HG03571 (cell line): ENCODE results near the gene USP6NL.

ENCODE experiments used
- ATAC-seq: cut with Tn5 transposase; IDR thresholded peaks from one replicate; pipeline ENCODE4 v1.9.1; 2021; ENCODE audit not compliant: unreplicated experiment

The USP6NL gene

DNA sequence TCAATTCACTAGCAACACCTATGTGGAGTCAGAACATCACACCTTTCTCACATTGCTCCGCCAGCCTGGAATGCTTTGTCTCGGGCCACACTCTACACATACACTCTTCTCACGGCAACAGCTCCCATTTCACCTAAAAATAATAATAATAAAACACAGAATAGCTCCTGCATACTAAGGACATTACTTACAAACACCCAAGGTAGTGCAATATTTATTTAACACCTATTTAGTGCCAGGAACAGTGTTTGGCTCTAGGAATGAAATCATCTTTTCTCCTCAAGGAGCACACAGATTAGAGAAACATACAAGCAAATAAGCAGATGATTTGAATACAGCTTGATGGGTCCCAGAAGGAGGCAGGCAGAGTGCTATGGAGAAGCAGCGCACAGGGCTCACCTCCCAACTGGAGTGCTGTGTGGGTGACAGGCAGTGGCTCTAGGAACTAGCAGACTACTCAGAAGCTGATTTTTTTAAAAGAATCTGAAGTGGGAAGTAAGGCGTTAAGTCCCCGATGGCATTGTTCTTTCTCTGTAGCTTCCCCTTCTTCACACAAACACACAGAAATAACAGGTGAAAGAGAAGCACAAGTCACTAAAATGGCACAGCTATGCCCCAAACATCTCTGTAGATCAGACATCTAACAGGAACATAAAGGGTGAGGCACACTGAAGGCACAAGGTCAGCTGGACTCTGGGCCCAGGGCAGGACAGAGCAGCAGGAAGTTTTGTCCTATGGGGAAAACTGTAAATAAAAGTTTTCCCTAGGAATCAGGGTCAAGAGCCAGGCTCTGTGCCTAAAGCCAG lies 16.7 kb downstream of the USP6NL start:
- no peak for ATAC-seq

DNA sequence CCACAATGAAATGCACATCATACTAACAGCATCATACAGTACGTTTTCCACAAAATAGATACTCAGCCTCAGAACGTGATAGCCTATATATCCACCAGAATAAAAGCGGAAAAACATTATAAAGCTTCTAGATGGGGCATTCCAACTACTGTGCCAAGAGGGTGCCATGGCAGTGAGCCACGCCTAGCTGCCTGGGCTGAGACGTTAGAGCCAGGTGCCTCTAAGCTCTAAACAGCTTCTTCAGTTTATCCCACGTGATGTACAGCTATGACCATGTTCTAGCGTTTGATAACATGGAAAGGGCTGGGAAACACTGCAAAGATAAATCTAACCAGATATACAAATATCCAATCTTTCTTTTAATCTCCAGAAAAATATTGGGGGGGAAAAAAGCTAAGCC lies 17.8 kb downstream of the USP6NL start:
- no peak for ATAC-seq

DNA sequence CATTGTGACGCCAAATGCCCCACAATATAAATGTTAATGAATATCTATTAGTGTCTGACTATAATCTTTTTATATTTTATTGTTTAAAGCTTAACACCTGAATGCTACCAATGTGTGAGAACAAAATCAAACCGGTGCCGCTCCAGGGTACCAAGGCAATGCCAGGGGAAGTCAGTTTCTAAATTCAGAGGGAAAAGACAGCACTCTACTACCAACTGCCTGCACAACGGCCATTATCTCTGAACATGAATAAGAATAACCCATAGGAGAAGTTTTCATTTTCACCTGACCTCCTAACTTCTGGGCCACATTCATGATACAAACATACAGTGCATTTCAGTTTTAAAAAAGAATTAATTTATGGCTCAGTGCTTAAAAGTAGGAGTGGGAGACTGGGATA lies 21.7 kb downstream of the USP6NL start:
- ATAC-seq: no peak

DNA sequence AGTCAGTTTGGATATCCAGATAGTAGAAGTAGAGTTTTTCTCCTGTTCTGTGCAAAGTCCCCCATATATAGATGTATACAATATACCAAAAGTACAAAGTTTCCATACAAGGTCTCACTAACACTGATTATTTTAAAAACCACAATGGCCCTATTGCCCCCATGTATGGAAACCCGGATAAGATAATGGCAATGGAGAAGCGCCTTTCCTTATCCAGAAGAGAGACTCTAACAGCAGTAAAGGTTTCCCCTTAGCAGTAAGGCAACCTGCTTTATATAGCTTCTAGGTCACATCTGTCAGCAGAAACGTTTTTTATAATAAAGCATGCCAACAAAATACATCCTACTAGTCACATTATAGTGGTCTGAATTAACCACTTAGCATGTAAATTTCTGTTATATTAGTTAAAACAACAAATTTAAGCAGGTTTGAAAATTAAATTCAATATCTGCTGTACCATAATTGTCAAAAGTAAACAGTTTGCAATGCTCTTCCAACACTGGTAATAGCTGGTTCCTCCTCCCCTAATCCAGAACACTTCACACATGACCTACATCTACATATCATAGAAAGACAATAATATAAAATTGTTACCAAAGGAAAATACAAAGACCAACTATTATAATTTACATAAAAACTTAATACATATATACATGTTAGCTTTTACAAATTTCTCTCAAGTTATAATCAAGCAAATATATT lies 22.4 kb downstream of the USP6NL start:
- no peak for ATAC-seq

DNA sequence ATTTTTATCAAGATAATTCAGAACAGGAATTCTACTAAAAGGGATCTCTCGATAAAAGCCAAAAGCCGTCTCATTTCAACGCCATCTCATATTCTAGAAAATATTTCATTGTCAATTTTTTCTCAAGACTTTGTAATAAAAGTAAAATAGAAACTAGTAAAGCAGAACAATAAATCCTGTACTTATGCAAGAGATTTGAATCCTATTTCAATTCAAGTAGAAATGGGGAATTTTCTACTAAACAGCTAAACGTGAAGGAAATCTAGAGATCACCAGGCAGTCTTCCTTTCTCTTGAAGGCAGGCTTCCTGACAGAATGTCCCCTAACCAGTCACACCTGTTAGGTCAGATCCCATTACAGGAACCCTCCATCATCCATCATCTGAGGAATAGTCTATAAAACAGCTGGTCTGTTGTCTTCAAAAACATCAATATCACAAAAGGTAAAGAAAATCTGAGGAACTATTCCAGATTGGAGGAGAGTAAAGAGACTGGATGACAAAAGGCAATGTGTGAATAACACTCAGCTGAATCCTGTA lies 23.7 kb downstream of the USP6NL start:
- ATAC-seq: no peak

DNA sequence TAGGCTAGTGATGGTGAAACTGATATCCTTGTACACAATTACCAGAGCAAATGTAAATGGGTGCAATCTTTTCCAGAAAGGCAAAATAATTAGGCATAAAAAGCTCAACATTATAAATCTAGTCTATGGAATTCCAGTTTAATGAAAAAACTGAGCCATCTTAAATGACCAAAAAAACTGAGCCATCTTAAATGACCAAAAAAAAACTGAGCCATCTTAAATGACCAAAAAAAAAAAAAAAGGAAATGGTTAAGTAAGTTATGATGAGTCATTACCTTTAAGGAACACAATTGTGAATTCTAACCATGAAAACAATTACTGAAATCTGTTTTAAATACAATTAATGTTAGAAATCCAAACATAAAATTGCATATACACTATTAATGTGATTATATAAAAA lies 25.3 kb downstream of the USP6NL start:
- ATAC-seq: no peak

DNA sequence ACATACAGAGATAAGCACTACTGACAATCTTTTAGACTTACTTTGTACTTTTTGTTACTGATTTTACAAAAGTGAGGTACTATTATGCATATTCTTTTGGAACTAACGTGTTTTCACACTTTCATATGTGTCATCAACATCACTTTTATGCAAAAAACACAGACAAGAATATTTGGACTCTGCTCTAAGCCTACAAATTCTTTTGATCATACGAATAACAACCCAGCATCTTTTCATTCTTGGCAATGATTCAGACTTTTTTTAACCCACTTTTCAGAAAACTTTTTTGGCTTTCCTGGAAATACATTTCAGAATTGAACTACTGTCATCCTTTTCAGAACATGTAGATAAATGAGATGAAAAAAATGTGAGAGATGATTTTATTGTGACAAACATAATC lies 30.2 kb downstream of the USP6NL start:
- no peak for ATAC-seq

DNA sequence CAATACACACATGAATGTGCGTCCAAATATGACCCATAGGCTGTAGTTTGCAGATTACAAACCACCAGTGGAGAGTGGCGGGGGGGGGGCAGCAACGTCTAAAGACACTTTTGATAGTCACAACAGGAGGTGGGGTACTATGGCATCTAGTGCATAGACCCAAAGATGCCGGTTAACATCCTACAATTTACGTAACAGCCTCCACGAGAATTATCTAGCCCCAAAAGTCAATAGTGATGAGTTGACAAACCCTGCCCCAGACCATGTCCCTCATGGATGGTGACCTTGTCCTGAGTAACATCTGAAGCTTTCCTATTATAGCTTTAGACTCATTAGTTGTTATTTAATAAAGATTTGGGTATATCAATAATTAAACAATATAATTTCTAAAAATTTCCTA lies 31.6 kb downstream of the USP6NL start:
- ATAC-seq: no peak

DNA sequence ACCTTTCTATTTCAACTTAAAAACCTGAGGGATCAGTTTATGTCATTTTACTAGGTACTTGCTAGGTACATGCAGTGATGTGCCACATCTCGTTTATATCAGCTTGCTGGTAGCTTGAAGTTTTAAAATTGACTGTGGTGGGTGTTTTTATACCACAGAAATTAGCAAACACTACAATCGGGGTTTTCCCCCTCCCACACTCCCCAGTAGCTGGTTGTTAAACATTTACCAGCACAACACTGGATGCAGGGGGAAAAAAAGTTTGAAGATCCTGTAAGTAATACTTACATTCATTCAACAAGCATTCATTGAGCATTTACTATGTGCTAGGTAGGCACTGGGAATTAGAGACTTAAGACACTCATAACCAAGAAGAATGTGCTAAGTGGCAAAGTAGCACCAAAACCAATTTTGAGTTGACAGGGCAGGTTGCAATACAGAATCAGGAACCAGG lies 32.6 kb downstream of the USP6NL start:
- peak; percentile 68 for ATAC-seq

DNA sequence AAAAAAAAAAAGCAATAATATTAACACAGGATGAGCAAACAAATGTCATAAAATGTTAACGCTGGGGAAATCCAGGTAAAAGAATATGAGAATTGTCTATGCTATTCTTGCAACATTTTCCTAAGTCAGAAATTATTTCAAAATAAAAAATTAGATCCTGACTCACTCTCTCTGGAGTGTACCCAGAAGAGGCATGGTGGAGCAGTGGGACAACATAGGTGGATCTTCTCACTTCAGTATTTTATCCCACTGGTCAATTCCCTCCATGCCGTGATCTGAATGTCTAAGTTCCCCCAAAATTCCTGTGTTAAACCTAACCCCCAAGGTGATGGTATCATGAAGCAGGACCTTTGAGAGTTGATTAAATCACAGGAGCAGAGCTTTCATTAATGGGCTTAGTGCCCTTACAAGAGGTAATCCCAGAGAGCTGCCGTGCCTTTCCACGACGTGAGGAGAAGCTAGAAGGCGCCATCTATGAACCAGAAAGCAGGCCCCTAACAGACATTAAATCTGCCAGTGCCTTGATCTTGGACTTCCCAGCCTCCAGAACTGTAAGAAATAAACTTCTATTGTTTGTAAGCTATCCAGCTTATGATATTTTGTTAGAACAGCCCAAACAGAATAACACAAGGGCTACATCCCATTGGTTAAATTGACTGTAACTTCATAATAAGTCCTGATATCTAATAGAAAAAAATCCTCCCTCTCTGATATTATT lies 35.2 kb downstream of the USP6NL start:
- no peak for ATAC-seq

DNA sequence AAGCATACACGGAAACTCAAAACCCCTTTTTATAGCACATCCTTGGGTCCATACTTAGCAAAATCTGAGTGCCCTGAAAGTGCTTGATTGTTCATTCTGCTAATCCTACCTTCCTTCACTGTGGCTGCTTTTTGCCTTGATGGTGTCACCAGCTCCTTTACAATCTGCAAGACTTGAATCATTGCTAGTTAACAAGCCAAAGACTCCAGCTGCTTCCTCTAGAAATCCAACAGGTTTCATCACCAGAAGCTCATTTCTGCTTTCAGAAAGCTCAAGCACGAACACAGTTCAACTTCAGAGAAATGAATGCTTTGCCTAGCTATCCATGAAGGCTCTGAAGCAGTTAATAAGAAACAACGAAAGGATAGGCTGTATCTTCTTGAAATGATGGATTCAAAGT lies 38.0 kb downstream of the USP6NL start:
- ATAC-seq: peak; percentile 53

DNA sequence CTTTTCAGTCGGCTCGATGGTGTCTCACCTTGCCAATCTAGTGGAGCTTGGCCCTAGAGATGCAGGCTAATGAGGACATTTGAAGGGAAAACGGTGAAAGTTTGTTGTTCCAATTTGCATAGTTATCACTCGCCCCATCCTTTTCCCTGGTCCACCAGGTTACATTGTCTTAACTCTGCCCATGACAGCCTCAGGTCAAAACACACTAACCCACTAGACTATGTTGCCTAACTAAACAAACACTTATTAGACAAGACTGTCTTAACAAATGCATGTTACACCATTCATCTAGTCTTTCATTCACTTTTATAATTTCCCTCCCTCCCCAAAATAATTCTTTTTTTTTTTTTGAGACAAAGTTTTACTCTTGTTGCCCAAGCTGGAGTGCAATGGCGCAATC lies 40.7 kb downstream of the USP6NL start:
- no peak for ATAC-seq

DNA sequence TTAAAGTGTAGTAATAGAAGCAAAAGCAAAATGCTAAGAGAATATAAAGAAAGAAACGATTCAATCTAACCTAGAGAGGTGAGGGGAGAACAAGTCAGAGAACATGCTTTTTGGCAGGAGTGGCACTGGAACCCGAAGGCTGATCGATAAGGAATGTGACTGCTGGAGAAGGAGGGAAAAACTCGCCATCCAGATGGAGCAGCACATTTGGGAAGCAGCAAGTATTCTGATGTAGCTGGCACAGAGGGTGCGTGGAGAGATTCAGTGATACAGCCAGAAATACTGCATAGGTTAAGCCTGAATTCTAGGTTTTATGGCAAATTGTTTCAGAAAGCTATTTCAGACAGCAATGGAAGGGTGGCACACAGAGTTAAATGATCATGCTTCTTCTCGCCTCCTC lies 42.0 kb downstream of the USP6NL start:
- no peak for ATAC-seq

DNA sequence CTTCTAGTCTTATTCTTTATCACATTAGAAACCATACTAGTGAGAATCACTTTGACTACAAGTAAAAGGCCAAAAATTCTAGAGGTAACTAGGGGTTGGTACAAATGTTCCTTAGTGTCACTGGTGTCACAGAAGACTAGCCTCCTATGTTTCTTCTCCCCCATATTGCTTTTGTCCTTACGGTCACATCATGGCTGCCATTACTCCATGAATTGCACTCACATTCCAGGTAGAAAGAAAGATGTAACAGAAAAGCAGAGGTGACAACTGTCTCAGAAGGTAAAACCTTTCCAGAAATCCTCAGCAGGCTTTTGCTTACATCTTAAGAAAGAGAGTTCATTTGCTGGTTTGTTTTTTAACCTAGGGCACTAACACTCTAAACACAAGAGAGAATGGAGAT lies 42.9 kb downstream of the USP6NL start:
- ATAC-seq: no peak

DNA sequence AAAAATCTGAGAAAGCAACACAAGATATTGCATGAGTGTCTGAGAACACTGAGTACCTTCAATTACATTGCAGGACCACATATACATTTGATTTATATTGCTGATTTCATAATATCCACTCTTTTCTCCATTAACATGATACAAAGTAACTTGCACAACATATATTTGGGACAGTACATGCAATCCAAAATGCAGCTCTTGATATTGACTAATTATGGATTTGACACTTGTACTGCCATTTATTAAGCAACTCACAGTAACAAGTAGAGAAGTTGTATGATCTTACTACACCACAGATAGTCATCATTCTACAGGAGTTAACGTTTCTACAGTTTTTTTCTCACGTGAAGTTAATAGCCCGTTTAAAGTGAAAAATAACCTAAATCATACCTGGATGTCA lies 46.7 kb downstream of the USP6NL start:
- ATAC-seq: no peak

DNA sequence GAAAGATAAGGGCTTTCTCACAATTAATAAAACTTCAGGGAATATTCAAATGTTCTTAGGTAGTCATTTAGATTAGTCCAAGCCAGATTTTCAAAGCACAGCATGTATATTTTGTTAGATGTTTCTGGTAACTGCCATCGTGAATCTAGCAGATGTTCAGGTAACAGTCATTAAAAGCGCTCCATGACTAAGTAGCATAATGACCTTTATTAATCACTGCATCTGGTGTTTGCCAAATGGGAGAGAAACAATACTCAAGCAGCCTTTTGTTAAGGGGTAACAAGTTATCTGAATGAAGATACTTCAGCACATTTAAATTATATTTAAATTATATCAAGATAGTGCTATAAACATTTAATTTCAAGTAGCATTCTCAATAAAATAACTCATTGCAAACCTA lies 47.5 kb downstream of the USP6NL start:
- no peak for ATAC-seq

DNA sequence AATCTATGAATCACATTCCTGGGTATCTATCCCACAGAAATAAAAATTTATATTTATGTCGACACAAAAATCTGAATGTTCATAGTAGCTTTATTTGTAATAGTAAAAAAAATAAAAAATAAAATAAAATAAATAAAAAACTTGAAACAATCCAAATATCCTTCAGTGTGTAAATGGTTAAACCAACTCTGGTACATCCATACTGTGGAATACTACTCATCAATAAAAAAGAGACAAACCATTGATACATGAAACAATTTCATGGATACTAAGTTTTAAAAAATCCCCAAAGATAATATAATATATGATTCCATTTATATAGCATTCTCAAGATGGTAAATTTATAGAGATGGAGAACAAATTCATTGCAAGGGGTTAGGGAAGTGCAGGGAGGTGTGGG lies 48.6 kb downstream of the USP6NL start:
- ATAC-seq: no peak

DNA sequence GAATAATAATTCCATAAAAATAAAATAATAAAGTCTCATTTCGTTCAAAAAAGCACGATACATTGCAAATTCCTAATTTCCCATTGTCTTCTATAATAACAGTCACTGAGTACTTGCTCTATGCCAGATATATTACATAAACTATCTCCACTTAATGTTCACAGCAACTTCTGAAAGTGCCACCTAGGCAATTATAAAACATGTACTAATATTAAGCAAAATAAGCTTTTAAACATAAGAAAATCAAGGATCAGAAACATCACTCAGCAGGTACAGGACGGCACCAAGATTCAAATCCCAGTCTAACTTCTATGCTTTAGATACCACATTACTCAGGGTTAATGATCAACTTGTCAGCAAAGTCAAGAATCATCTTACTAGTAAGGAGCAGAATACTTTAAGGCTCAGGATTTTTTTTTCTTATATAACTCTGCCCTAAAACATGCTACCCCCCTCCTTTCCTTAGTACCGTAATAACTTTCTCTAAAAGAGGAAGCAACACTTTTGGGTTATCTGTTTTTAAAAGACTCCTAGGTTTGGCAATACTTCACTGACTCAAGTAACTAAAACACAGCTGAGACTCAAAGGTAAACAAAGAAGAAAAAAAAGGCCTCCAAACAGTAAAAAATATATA lies 51.3 kb downstream of the USP6NL start:
- peak; percentile 76 for ATAC-seq

DNA sequence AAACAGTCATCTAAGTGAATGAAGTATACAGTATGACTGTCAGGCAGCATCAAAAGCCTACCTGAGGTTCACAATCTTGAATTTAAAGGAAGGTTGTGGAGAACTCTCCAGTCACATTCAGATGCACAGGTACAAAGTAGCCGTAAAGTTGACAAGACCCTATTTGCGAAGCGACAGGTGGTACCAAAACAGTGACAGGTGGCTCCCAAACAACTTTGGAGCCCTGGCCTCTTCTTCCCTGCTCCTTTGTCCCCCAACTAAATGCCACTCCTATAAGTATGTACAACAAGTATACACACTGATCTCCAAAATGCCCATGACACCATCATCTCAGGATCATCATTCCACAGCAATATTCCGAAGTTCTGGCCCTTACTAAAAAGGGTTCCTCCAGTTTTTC lies 53.5 kb downstream of the USP6NL start:
- no peak for ATAC-seq

DNA sequence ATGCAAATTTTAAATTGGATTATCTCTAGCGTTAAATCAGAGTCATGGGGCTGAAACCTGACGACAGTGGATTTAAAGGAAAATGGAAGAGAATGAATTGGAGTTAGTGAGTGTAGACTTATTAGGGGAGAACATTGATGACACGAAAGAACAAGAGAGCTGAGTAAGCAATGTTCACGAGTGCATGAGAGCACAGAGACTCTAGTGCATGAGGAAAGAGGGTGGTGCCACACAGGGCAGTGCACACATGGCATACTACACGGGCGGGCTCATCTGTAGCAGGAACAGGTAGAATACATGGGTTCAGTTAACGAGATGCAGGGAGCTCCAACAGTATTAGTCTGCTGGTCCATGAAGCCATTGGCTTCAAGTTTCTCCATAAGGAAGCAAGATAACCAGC lies 53.9 kb downstream of the USP6NL start:
- no peak for ATAC-seq

DNA sequence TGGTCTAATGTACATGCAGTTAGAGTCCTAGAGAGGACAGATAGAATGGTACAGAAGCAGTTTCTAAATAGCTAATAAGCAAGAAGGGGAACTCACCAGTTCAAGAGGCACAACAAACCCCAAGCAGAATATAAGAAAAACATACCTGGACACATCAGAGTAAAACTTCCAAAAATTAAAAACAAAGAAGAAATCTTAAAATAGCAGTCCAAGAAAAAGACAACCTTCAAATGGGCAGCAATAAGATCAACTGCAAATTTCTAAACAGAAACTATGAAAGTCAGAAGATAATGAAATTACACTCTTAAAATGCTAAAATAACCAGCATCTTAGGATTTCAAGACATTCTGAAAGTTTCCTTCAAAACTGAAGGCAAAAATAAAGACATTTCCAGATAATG lies 55.9 kb downstream of the USP6NL start:
- ATAC-seq: no peak
